Endometrial microvascular endothelial cells (primary cell): ENCODE measurements around the gene HEG1. TPM values are rescaled to one million over a fixed set of nuclear protein-coding genes. Genes with fewer than 3 reads are reported as not detected.

ENCODE experiments used
- in situ Hi-C: cut with HindIII; loops from 2 replicates; pipeline ENCODE4 v1.10.0; 2017; ENCODE audit warnings: low sequenced_read_pairs, low pct_unique_long_range_greater_than_20kb; ENCODE audit errors: inconsistent ontology term
- total RNA-seq: library from RNA; depleted of rRNA; stranded (reverse); fragments of >200 nt; gene quantifications from one replicate; pipeline ENCODE4 v1.2.3, GENCODE V29; 2015; ENCODE audit errors: inconsistent ontology term

HEG1 gene
- total RNA-seq, 1 donor from 2014 or later: 52.7 TPM

DNA sequence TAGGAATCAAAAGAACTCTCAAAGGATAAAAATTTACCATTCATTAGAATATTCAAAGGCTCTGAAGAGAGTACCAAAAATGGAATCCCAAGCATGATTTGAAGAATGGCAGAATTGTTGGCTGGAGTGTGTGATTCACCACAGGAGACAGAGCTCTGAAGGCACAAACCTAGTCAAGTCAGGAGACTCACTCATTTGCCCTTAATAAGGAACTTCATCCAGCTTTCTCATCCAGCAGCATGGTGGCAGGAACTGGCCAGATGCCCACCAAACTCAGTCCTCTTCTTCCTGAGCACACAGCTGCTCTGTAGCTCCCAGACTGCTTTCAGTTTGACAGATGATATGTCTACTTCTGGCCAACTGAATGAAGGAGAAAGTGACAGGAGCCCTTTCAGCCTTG is 16.5 kb upstream of the HEG1 start:
- in situ Hi-C loops: no loop called here

DNA sequence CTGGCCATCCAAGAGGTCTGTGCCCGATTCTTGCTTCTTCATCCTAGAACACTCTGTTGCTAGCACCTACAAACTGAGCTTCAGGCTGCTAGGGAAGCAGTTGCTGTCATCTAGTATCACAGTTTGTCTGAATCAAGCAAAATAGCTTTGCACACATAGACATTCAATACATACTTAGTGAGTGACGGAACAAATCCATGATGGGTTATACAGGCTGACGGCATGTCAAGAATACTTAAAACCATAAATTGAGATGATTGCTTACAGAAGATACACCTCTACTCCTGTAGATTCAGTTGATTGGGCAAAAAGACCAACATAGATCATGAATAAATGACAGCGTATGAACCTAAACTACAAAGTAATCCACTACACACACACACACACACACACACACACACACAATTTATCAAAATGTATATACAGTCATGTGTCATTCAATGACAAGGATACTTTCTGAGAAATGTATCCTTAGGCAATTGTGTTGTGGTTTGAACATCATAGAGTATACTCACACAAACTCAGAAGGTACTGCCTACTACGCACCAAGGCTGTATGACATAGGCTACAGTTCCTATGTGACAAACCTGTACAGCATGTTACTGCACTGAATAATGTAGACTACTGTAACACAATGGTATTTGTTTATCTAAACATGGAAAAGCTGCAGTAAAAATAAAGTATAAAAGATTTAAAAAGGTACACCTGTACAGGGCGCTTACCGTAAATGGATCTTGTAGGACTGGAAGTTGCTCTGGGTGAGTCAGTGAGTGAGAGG is 14.4 kb upstream of the HEG1 start:
- in situ Hi-C loops: no loop called here

DNA sequence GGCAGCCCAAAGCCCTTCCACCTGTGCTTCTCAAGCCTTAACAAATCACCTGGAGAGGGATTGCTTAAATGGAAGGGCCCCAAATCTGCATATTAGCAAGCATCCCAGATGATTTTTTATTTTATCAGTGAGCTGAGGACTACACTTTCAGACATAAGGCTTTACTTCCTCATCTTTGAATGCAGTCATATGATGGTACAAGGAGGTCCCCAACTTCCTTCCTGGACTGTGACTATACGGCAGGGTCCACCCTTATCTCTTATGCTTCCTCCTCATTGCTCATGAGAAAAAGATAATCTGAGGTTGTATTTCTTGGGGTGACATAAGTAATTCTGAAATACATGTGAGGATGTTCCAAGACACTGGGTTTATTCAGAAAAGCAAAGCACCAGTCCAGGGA is 13.7 kb upstream of the HEG1 start:
- in situ Hi-C loops: no loop called here

DNA sequence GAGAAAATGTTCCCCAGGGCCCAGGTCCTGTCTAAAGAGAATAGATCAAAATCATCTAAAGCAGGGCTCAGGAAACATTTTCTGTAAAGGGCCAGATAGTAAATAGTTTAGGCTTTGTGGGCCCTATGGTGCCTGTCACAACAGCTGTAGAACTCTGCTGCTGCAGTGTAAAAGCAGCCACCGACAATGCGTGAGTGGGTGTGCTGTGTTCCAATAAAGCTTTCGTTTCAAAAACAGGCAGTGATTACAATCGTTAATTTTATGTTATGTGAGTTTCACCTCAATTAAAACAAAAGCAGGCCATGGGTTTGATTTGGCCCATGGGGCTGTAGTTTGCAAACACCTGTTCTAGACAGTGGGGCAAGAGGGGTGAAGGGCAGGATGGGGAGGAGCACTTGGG is 12.5 kb upstream of the HEG1 start:
- in situ Hi-C loops: no loop called here

DNA sequence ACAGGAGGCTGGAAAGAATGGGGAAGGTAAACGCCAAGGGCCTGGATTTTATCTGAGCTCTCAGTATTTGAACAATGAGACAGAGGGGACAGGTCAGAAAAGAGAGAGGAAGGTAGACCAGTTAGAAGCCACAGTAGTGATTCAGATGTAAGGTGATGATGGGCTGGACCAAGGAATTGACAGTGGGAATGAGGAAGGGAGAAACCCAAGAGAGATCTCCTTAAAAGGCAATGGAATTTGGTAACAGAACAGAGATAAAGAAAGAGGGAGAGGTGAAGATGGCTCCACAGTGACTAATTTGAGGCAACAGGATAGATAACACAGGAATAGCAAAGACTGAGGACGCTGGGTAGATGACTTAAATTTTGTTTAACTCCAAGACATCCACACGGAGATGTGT is 11.4 kb upstream of the HEG1 start:
- in situ Hi-C loops: no loop called here

DNA sequence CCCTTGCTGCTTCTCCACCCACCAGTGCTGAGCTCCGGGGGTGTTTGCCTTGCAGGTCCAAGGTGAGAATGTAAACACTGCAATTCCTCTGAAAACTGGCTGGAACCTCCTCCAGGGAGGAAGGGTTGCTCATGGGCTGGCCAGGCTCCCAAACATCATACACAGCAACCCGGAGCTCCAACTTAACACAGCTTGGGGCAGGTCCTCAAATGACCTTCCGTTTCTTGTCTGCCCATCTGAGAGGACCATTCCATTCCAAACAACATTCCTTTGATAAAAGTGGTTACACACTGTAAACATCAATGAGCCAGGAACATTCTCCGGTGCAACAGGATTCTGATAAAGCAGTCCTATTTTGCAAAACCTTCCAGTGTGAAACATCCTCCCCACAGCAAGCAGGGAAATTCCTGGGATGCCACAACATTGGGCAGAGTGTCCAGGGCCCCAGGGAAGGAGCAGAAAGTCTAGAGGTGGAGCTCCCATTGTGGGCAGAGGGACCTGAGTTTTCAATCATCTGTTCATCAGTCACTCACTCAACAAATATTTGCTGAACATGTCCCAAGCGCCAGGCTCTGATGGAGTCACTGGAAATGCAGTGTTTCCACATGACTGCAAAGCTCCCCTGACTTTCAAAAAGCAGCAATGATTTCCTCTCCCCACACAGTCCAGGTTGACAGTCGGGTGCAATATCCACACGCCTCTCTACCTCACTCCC is 7.3 kb upstream of the HEG1 start:
- in situ Hi-C loops: no loop called here

DNA sequence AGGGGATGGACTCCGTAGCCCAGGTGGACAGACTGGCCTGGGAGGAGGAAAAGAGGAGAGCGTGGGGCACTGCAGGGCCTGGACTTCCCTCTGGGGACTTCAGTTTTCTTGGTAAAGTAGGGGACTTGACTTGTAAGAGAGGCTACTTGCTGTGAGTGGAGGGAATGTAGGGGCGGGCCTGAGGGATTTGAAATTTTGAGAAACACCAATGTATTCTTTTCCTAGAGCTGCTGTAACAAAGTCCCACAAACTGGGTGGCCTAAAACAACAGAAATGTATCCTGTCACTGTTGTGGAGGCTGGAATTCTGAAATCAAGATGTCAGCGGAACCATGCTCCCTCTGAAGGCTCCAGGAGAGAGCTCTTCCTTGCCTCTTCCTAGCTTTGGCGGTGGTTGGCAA is 5.8 kb upstream of the HEG1 start:
- in situ Hi-C loops: no loop called here

DNA sequence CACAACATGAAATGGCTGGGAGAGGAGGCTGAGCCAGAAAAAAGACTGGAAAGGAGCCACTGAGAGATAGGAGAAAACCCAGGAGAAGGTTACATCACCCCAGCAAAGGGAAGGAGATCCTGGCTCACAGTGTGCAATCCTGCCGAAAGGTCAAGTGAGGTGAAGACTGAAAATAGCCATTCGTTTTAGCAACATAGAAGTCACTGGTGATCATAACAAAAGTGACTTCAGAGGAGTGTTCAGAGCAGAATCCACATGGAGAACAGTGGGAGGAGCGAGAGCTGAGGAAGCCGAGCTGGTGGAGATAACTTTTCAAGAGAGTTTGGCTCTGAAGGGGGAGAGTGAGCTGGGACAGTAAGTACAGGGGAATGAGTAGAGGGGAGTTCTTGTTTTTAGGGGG is 5.4 kb upstream of the HEG1 start:
- in situ Hi-C loops: no loop called here

DNA sequence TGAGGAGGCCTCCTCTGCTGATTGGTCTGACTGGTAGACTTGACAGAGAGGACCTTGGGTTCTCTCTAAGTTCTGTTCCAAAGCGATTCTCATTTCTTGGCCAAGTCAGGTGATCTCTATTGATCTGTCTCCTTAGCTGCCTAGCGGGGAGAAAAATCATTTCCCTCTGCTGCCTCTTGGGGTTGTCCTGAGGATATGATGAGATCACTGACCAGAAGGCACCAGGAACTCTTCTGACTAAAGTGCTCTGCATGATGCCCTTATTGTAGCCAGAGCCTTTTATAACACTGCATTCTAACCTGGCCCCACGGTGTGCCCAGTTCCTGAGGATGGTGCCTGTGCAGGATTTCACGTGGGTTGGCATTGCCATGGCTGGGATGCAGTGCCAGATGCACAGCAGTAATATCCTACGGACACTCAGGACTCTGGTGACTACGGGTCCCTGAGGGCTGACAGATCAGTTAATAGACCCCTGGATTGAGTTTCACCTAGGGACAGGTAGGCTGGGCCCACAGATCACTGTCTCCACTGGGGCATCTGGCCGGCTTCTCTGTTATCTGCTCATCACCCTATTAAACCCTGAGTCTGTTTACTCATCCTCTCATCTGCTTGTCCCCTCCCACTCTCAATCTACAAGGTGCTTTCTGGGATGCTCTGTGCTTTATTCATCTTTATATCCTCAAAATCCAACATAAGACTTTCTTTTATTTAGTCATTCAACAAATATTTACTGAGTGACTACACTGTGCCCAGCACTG is 3.9 kb upstream of the HEG1 start:
- in situ Hi-C loops: no loop called here

DNA sequence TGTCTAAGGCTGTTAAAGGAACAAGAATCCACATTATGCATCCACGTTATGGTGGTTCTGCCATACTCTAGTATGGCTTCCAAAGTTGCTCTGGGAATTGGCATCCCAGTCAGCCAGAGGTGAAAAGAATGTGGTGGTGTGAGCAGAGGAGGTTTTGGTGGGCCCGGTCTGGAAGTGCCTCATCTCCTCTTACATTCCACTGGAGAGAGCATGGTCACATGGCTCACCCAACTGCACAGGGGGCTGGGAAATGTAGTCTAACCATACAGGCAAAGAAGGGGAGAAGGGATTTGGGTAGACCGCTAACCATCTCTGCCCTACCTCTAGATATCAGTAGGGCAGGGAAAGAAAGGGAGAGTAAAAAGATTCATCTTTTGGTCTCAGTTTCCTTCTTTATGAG is 3.2 kb upstream of the HEG1 start:
- in situ Hi-C loops: no loop called here

DNA sequence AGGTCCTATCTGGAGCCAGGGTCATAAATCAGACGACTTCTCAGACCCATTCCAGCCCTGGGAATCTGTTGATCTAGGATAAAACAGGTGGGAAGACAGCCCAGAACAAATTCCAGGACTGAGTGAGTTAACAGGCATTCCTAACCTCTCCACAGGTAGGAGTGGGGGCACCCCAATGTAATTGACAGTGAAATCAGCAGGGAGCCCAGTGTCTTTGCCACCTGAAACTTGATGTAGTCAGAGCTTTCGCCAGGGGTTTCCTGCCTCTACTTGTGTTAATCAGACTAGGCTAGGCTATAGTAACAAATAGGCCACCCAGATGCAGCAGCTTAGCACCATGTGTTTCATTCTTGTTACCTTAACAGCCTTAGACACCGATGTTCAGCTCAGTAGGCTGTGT is 2.7 kb upstream of the HEG1 start:
- in situ Hi-C loops: no loop called here

DNA sequence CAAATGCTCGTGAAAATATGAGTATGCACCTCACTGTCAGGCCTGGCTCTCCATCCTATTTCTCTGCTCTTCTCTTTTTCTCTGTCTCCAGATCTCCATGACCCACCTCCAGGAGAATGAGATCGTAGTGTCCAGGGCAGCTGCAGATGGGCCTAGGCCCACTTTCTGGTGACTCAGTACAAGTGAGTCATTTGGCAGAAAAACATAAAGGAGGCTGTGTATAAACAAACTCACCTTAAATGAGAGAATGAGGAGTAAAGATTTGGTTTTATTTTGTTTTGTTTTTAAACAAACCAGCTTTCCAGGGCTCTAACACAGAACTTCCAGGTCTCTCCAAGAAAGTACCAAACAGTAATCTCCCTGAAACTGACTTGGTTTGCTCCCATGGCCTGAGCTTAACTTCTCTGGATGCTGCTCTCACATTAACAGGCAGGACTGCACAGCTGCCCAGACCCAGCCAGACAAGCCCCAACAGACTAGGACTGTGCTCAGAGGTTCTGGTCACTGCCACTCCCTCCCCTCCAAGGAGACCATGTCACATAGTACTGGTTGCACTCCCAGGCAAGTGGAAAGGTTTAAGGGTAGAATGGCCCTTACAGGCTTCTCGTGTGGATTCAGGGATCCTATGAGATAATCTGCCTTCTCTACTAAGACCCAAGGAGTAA is 1.5 kb upstream of the HEG1 start:
- in situ Hi-C loops: no loop called here

DNA sequence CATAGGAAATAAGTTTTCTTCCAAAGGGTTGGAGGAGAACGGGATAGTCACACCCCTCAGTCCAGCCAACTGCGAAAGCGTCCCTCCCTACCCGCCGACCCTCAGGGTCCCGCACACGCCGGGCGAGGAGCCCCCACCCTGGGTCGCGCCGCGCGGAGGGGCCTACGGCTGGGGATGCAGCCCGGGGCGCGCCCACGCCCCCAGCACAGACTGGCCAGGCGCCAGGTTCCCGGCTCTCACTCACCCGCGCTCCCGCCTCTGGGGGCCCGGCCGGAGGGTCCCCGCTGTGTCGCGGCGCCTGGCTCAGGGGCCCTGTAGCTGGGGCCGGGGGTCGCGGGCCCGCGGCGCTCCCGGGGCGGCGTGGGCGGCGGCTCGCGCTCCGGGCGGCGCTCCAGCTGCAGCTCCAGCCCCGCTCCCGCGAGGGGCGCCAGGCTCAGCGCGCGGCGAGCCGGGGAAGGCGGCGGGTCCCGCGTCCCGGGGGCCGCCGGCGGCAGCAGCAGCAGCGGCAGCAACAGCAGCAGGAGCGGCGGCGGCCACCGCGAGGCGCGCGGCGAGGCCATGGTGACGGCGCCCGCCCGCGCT is 375 bp downstream of the HEG1 start:
- in situ Hi-C loops: no loop called here

DNA sequence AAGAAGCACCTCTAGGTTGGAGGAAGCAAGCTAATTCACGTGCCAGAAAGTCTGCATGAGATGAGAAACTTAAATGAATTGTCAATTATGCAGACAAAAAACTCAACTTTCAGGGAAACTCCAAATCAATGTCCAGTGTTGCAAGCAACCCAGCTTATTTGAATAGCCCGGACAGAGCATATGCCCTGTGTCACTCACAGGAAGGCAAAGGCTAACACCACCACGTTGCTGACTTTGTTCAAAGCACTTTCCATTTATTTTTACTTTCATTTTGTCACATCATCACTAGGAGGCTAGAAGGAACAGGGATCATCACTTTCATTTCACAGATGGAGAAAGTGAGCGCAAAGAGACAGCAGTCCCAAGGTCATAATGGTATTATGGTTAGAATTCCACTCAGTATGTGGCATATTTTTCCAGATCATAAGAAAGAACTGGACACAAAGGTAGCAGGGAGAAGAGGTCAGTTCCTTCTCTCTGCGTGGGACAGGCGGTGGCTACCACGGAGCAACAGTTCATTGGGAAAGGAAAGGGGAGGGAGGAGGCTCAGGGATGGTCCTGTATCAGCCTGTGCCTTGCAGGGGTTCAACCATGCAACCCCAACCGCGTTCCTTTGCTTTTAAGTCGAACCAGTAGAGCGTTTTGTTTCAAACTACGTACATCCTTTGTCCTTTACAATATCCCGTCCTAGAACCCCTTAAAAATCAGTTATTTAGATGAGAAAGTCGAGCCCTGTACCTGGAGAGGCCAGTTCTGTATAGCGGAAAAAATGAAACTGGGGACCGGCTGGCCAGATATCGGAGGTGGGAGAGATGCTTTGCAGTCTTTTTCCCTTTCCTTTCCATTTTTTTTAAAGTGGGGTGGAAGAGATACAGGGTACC is 1.1 kb downstream of the HEG1 start:
- in situ Hi-C loops: no loop called here

DNA sequence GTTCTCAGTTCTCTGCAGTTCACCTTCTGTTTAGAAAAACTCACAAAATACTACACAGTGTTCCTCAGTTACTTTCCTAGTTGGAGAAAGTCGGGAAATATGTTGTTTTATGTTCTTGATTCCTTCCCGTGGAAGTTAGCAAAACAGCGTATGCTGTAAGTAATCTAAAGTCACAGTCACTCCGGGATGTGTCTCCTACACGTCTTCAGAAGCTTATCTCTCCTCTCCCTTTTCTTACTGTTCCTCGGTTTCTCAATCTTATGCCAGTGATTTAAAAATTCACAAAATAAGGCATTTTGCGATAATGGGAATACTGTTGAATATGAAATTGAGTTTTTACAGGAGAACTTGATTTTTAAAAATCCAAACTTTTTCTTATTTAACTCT is 1.7 kb downstream of the HEG1 start:
- in situ Hi-C loops: no loop called here

DNA sequence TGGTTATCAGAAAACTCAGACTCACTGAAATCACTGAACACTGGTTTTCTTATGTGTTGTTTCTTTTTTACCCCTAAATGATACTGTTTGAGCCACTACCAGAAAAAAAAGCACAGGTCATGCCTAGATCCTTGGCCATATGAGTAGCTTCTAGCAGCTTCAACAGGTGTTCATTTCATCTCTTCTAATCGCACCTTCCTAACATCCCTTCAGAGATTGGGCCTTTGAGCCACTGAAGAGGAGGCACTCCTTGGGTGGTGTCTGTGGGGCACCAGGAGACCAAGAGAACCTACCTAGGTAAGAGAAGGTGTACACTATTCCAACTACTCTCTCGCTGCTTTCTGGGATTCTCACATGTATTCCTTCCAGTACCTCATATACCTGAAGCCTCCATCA is 2.5 kb downstream of the HEG1 start:
- in situ Hi-C loops: no loop called here

DNA sequence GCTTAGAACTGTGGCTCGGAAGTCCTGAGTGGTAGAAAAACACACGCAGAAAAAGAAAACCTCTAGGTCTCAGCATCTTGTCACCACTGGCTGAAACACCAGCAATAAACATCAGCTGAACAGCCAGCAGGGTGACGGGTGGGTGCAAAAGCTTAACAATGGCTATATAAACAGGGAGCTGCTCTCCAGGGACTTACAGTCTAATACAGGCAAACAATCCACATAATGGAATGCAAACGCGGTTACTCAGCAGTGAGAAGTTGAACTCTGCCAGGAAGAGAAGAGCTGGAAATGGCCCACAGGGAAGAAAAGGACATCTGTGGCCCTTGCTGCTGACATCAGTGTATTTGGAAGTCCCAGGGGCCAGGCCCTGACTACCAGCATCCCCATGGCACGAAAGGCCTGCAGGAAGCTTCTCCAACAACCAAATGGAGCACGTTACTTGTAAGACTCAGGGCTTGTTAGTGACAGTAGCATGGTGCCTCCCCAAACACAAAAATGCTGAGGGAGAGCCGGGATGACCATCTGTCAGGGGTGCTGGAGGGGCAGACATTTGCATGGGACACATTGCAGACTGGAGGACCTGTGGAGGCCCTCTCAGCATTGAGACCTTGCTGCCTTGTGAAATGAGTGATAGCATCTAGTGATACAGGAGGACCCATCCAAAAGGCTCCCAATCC is 3.0 kb downstream of the HEG1 start:
- in situ Hi-C loops: no loop called here
